GM19025 (cell line): ENCODE results near the gene CDK13.
"Not testable (repeated sequence)": the region's sequence is repeated elsewhere in the genome, so short reads cannot be mapped to it uniquely, and the experiment has no call there.

ENCODE experiments used
- ATAC-seq: cut with Tn5 transposase; IDR thresholded peaks from one replicate; pipeline ENCODE4 v1.9.1; 2021; ENCODE audit warnings: mild to moderate bottlenecking, low read depth, moderate library complexity; ENCODE audit not compliant: unreplicated experiment

CDK13 gene

GRCh38 chr7:40145596-40146130, 195.6 kb downstream of the CDK13 start:
- not testable (repeated sequence) for ATAC-seq

DNA sequence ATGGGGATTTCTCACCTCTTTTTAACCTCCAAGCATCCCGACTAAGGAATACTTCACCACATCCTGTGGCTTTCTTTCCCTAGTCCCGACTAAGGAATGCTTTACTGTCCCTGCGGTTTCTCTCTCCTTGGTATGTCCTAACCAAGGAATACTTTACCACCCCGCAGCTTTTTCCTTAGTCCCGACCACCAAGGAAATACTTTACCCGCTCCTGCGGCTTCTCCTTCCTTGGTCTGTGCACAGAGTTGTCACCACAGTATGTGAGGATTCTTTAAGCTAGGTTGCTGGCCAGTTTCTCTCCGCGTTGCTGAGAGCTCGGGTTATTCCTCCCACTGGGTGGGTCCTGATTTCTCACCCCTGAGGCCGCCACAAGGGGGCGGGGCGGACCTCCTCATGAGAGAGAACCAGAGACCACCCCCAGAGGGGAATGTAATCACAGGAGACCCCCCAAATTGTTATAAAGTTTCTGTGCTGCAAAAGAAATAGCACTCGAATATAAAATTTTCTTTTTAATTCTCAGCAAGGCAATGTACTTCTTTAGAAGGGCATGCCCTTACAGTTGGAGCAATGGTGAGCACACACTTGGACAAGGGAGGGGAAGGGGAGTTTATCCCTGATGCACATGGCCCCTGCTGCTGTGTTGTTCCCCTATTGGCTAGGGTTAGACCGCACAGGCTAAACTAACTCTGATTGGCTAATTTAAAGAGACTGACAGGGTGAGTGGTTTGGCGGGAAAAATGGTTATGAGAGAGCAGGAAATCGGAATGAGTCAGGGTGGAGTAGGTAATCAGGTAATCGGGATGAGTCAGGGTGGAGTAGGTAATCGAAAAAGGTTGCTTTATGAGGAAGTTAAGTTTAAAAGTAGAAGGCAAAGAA, 197.6 kb downstream of the CDK13 start:
- ATAC-seq, result no peak

DNA sequence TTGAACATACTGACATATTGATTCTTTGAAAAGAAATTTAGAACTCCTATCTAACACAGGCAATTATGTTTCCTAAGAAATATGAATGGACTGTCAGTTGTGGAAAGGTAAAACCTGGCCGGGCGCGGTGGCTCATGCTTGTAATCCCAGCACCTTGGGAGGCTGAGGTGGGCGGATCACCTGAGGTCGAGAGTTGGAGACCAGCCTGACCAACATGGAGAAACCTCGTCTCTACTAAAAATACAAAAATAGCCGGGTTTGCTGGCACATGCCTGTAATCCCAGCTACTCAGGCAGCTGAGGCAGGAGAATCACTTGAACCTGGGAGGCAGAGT, 198.2 kb downstream of the CDK13 start:
- ATAC-seq, result not testable (repeated sequence)

GRCh38 chr7:40148671-40149070, 198.6 kb downstream of the CDK13 start:
- no peak for ATAC-seq
